Measurements from ENCODE around the gene PPP4R1. TPM values are rescaled to one million over a fixed set of nuclear protein-coding genes. Genes with fewer than 3 reads are reported as not detected.

The PPP4R1 gene
- total and polyA plus RNA-seq, 2 of the 4 experiments (the other 2 are of a cell fraction): 80.6 to 123 TPM

GRCh38 chr18:9536354-9537152 lies 77.8 kb downstream of the PPP4R1 start:
- H4K8ac ChIP-seq (ENCODE audit: low read depth in 2 of 2, low read length in 2 of 2): peak overlapping the region; percentile 1 to 67; a peak in 2 of 4 replicates
- H2AK9ac ChIP-seq (replicated peaks; ENCODE audit: low read depth, low read length, poor library complexity): peak overlapping the region; percentile 86
- H3K9ac ChIP-seq (ENCODE audit: low read depth, low read length): no peak overlapping the region
- H3K36me3 ChIP-seq (ENCODE audit: control insufficient read depth, insufficient read depth, low read length): peaks cover 39% of the 10 kb centered on the region
- peak; percentile 61 for DNase-seq
- peak overlapping the region; percentile 51; the same call in 1 of the 3 replicates for H2BK15ac ChIP-seq (ENCODE audit: low read depth, low read length)
- no peak overlapping the region for H3K4me3 ChIP-seq (ENCODE audit: insufficient read depth, low read depth, low read length)
- 0 out of 2 replicates have a peak overlapping the region, but pooled peaks have one; percentile 17 for H3K23ac ChIP-seq (ENCODE audit: low read depth, low read length)
- dilution Hi-C loops (cut with HindIII; ENCODE audit: low sequenced_read_pairs, unreplicated experiment) (no loop called here), in situ Hi-C loops (cut with MboI; ENCODE audit: low sequenced_read_pairs) (no loop called here), intact Hi-C loops (cut with micrococcal nuclease) (no loop called here)
- BruUV-seq (replicated peaks): TSS peak; percentile 88
- no peak overlapping the region for H3K56ac ChIP-seq (ENCODE audit: extremely low read depth, insufficient read depth, low read length)
- peaks cover 35% of the 10 kb centered on the region for H3K4me1 ChIP-seq (ENCODE audit: control insufficient read depth, insufficient read depth, low read length)
- ChIA-PET CTCF (no interaction called here), POLR2A (ENCODE audit: unreplicated experiment) (no interaction called here)
- H4K20me1 ChIP-seq (ENCODE audit: insufficient read depth, low read length): no peaks in the 10 kb centered on the region
- H2AK5ac ChIP-seq (ENCODE audit: low read depth, low read length): peak overlapping the region; percentile 88
- H3K4me2 ChIP-seq (ENCODE audit: low read depth, low read length): no peak overlapping the region
- H3K9me1 ChIP-seq (ENCODE audit: insufficient read depth, low read length): peaks cover 27% of the 10 kb centered on the region
- peak overlapping the region; percentile 63; the same call in 1 of the 2 replicates for H2BK120ac ChIP-seq (ENCODE audit: low read depth, low read length)
- H3K9me3 ChIP-seq (ENCODE audit: control insufficient read depth, insufficient read depth, low read length): no peaks in the 10 kb centered on the region
- H2BK5ac ChIP-seq (ENCODE audit: low read depth, low read length, poor library complexity, severe bottlenecking): peak overlapping the region; percentile 73
- H3K4ac ChIP-seq (ENCODE audit: low read depth, low read length): peak overlapping the region; percentile 61
- TF ChIP-seq USF2 (IDR thresholded peaks at IDR 0.05; ENCODE audit: low read depth, low read length): no peak
- TF ChIP-seq FOS (IDR thresholded peaks at IDR 0.05; ENCODE audit: low read depth, low read length): no peak
- no peak for TF ChIP-seq MAFK (IDR thresholded peaks at IDR 0.05; ENCODE audit: low read depth, low read length)
- TF ChIP-seq NFE2L2 (IDR thresholded peaks at IDR 0.05; ENCODE audit: low read depth, low read length): no peak
- peak; percentile 84 for TF ChIP-seq CEBPB (IDR thresholded peaks at IDR 0.05; ENCODE audit: low read depth, low read length)
- H3K27me3 ChIP-seq (ENCODE audit: control insufficient read depth, insufficient read depth, low read length): no peaks in the 10 kb centered on the region
- peak overlapping the region; percentile 36; the same call in 1 of the 2 replicates for H3K18ac ChIP-seq (ENCODE audit: low read depth, low read length)
- WGBS, 2 experiments (ENCODE audit: extremely low coverage in 2 of 2, insufficient read length in 1 of 2): 96% methylated on average over 8 of the region's 24 CpGs; no CpG with 5 or more reads in 1 of the 2 experiments
- H2AFZ ChIP-seq (replicated peaks; ENCODE audit: low read length, poor library complexity): no peak overlapping the region
- peak overlapping the region; percentile 56 for H3K27ac ChIP-seq (ENCODE audit: insufficient read depth, low read length)
- peak overlapping the region; percentile 39; the same call in 1 of the 2 replicates for H4K5ac ChIP-seq (ENCODE audit: low read depth, low read length)
- ATAC-seq (ENCODE audit: low read depth): no peak
- no peak overlapping the region; the same call in 1 of the 2 replicates for H3K14ac ChIP-seq (replicated peaks; ENCODE audit: low read depth, low read length)
- peaks cover 12 to 42% of the 10 kb centered on the region in 2 experiments for H3K79me1 ChIP-seq (ENCODE audit: low read depth in 1 of 2, low read length in 2 of 2)
- peak overlapping the region; percentile 12; the same call in 1 of the 2 replicates for H4K91ac ChIP-seq (ENCODE audit: insufficient read depth, low read depth, low read length)
- peak overlapping the region; percentile 57; the same call in 1 of the 2 replicates for H2BK20ac ChIP-seq (ENCODE audit: low read depth, low read length)
